Caki2 (cell line): Measurements from ENCODE around the gene OPRM1. TPM values are rescaled to one million over a fixed set of nuclear protein-coding genes. Genes with fewer than 3 reads are reported as not detected.

Experiments used
- DNase-seq: peaks from one replicate; pipeline ENCODE4 v3.0.0-alpha.2; 2015; ENCODE audit warnings: low read depth
- in situ Hi-C: cut with HindIII; loops from 2 replicates; pipeline ENCODE4 v1.10.0; 2016; ENCODE audit warnings: low sequenced_read_pairs, low pct_unique_long_range_greater_than_20kb, mixed read lengths
- total RNA-seq: library from RNA; depleted of rRNA; stranded (reverse); fragments of >200 nt; shearing (Covaris generic); gene quantifications from 2 replicates; pipeline ENCODE4 v1.2.3, GENCODE V29; 2014; ENCODE audit warnings: low replicate concordance

OPRM1 gene
- total RNA-seq, 1 experiment from 2014 or later = not detected

GRCh38 chr6:154123155-154123956 is 84.3 kb downstream of the OPRM1 start:
- in situ Hi-C loops = no loop called here
- DNase-seq = no peak

GRCh38 chr6:154125421-154125820 is 86.4 kb downstream of the OPRM1 start:
- in situ Hi-C loops = no loop called here

GRCh38 chr6:154127657-154128056 is 88.6 kb downstream of the OPRM1 start:
- in situ Hi-C loops = no loop called here
- DNase-seq = no peak

More at GRCh38 chr6:154125421-154125820, 86.4 kb downstream of the OPRM1 start:
- DNase-seq = no peak

GRCh38 chr6:154134471-154135147 is 95.6 kb downstream of the OPRM1 start:
- in situ Hi-C loops = no loop called here

GRCh38 chr6:154138793-154139192 is 99.8 kb downstream of the OPRM1 start:
- in situ Hi-C loops = no loop called here
- DNase-seq = peak; percentile 69

More at GRCh38 chr6:154134471-154135147, 95.6 kb downstream of the OPRM1 start:
- DNase-seq = no peak

GRCh38 chr6:154139892-154140291 is 100.9 kb downstream of the OPRM1 start:
- in situ Hi-C loops = no loop called here
- DNase-seq = peak; percentile 11

GRCh38 chr6:154140743-154141142 is 101.7 kb downstream of the OPRM1 start:
- in situ Hi-C loops = no loop called here
- no peak for DNase-seq

- no peak for DNase-seq
- in situ Hi-C loops = no loop called here
Observed at GRCh38 chr6:154143753-154144152, 104.7 kb downstream of the OPRM1 start.

- DNase-seq = peak; percentile 32
- in situ Hi-C loops = no loop called here
Observed at GRCh38 chr6:154154389-154154967, 115.4 kb downstream of the OPRM1 start.

- in situ Hi-C loops = no loop called here
- DNase-seq = no peak
Observed at GRCh38 chr6:154156135-154156896, 117.3 kb downstream of the OPRM1 start.

GRCh38 chr6:154157082-154157481 is 118.0 kb downstream of the OPRM1 start:
- no peak for DNase-seq
- in situ Hi-C loops = no loop called here

GRCh38 chr6:154157706-154158105 is 118.7 kb downstream of the OPRM1 start:
- DNase-seq = no peak
- in situ Hi-C loops = no loop called here

GRCh38 chr6:154159126-154159525 is 120.1 kb downstream of the OPRM1 start:
- in situ Hi-C loops = no loop called here
- DNase-seq = no peak

- in situ Hi-C loops = no loop called here
- no peak for DNase-seq
Observed at GRCh38 chr6:154161689-154162088, 122.6 kb downstream of the OPRM1 start.

- peak; percentile 33 for DNase-seq
- in situ Hi-C loops = no loop called here
Observed at GRCh38 chr6:154164397-154164796, 125.4 kb downstream of the OPRM1 start.

- in situ Hi-C loops = no loop called here
- no peak for DNase-seq
Observed at GRCh38 chr6:154165478-154165877, 126.4 kb downstream of the OPRM1 start.

- DNase-seq = no peak
- in situ Hi-C loops = no loop called here
Observed at GRCh38 chr6:154166140-154166539, 127.1 kb downstream of the OPRM1 start.

GRCh38 chr6:154167126-154167525 is 128.1 kb downstream of the OPRM1 start:
- no peak for DNase-seq
- in situ Hi-C loops = no loop called here
